ENCODE measurements around the gene EFCAB9.
A peak's percentile ranks its signal among the peaks of the same experiment; 100 is the strongest.

EFCAB9 gene

GRCh38 chr5:172166030-172166826 lies 27.7 kb upstream of the EFCAB9 start:
- no peak for DNase-seq

GRCh38 chr5:172167895-172168294 lies 26.1 kb upstream of the EFCAB9 start:
- DNase-seq = no peak

- DNase-seq = no peak
These were observed 25.7 kb upstream of the EFCAB9 start for GRCh38 chr5:172168311-172168710.

- DNase-seq = no peak
These were observed 24.8 kb upstream of the EFCAB9 start for GRCh38 chr5:172169216-172169615.

GRCh38 chr5:172170251-172170701 lies 23.7 kb upstream of the EFCAB9 start:
- DNase-seq = no peak

- no peak for DNase-seq
These were observed 22.9 kb upstream of the EFCAB9 start for GRCh38 chr5:172171118-172171517.

- no peak for DNase-seq
These were observed 20.9 kb upstream of the EFCAB9 start for GRCh38 chr5:172172912-172173563.

GRCh38 chr5:172173564-172174153 lies 20.3 kb upstream of the EFCAB9 start:
- DNase-seq = peak; percentile 64

- DNase-seq = peak; percentile 88
These were observed 18.7 kb upstream of the EFCAB9 start for GRCh38 chr5:172175263-172175719.

- no peak for DNase-seq
These were observed 16.8 kb upstream of the EFCAB9 start for GRCh38 chr5:172177176-172177575.

GRCh38 chr5:172178301-172178987 lies 15.5 kb upstream of the EFCAB9 start:
- DNase-seq = peak; percentile 8

GRCh38 chr5:172178991-172179989 lies 14.7 kb upstream of the EFCAB9 start:
- DNase-seq = peak; percentile 68

- DNase-seq = peak; percentile 77
These were observed 13.0 kb upstream of the EFCAB9 start for GRCh38 chr5:172180936-172181335.

GRCh38 chr5:172182291-172182690 lies 11.7 kb upstream of the EFCAB9 start:
- DNase-seq = no peak

GRCh38 chr5:172183881-172184280 lies 10.1 kb upstream of the EFCAB9 start:
- no peak for DNase-seq

- DNase-seq = peak; percentile 43
These were observed 8.9 kb upstream of the EFCAB9 start for GRCh38 chr5:172185096-172185461.

GRCh38 chr5:172186114-172186695 lies 7.8 kb upstream of the EFCAB9 start:
- peak; percentile 7 for DNase-seq

- DNase-seq = peak; percentile 68
These were observed 6.6 kb upstream of the EFCAB9 start for GRCh38 chr5:172187118-172188032.

- DNase-seq = peak; percentile 89
These were observed 5.7 kb upstream of the EFCAB9 start, which contains the start of gene STK10 for GRCh38 chr5:172188033-172188892. Gene STK10, minus strand, starts transcription at chr5:172188224. Its CDS starts 182 bp downstream, at chr5:172188042.
